Inflammatory macrophage (primary cell): ENCODE data around the gene TNFAIP3.

ENCODE experiments used
- DNase-seq, 2 donors: peaks; one replicate each; pipeline ENCODE4 v3.0.0-alpha.2; 2020 to 2022

Gene TNFAIP3

GRCh38 chr6:137864812-137865508 is 2.1 kb upstream of the TNFAIP3 start:
- DNase-seq: no peak

GRCh38 chr6:137866200-137866913 is 702 bp upstream of the TNFAIP3 start:
- DNase-seq: no peak

GRCh38 chr6:137867685-137868509 is 838 bp downstream of the TNFAIP3 start:
- peak; percentile 17 to 39 for DNase-seq

GRCh38 chr6:137868721-137869548 is 1.9 kb downstream of the TNFAIP3 start:
- DNase-seq: no peak

- DNase-seq: no peak
These were observed 2.7 kb downstream of the TNFAIP3 start for GRCh38 chr6:137869549-137870307.

GRCh38 chr6:137870308-137870644 is 3.2 kb downstream of the TNFAIP3 start:
- no peak for DNase-seq

- DNase-seq: no peak
These were observed 3.7 kb downstream of the TNFAIP3 start for GRCh38 chr6:137870744-137871247.

- no peak for DNase-seq
These were observed 4.2 kb downstream of the TNFAIP3 start for GRCh38 chr6:137871291-137871690.

- DNase-seq: no peak
These were observed 4.9 kb downstream of the TNFAIP3 start for GRCh38 chr6:137871831-137872454.

- DNase-seq: peak in 1 of 2 donors; percentile 13
These were observed 5.6 kb downstream of the TNFAIP3 start for GRCh38 chr6:137872581-137873115.

- DNase-seq: peak; percentile 93 to 96
These were observed 6.3 kb downstream of the TNFAIP3 start for GRCh38 chr6:137873273-137873762.

GRCh38 chr6:137874204-137875057 is 7.4 kb downstream of the TNFAIP3 start:
- peak; percentile 84 to 95 for DNase-seq

- DNase-seq: no peak
These were observed 8.0 kb downstream of the TNFAIP3 start for GRCh38 chr6:137875058-137875520.

GRCh38 chr6:137875606-137876005 is 8.5 kb downstream of the TNFAIP3 start:
- DNase-seq: no peak

GRCh38 chr6:137876547-137876946 is 9.5 kb downstream of the TNFAIP3 start:
- DNase-seq: no peak

- DNase-seq: no peak
These were observed 10.1 kb downstream of the TNFAIP3 start for GRCh38 chr6:137877113-137877512.

- DNase-seq: no peak
These were observed 10.5 kb downstream of the TNFAIP3 start for GRCh38 chr6:137877606-137878005.

- peak; percentile 68 to 74 for DNase-seq
These were observed 11.0 kb downstream of the TNFAIP3 start for GRCh38 chr6:137878029-137878428.
